GM19238 (cell line): ENCODE data around the gene TSPOAP1.
A peak's percentile ranks its signal among the peaks of the same experiment; 100 is the strongest.

Experiments
- DNase-seq: peaks from one replicate; pipeline ENCODE4 v3.0.0; 2011; ENCODE audit warnings: low spot score; ENCODE audit not compliant: insufficient read length

The TSPOAP1 gene

GRCh38 chr17:58317421-58318064, 11.1 kb downstream of the TSPOAP1 start:
- DNase-seq, result peak; percentile 81

GRCh38 chr17:58316260-58316960, 12.2 kb downstream of the TSPOAP1 start:
- no peak for DNase-seq

GRCh38 chr17:58315750-58316149, 12.8 kb downstream of the TSPOAP1 start:
- DNase-seq, result no peak

- no peak for DNase-seq
Observed at GRCh38 chr17:58315281-58315711, 13.3 kb downstream of the TSPOAP1 start.

GRCh38 chr17:58314706-58315015, 13.9 kb downstream of the TSPOAP1 start:
- no peak for DNase-seq

GRCh38 chr17:58313815-58314705, 14.5 kb downstream of the TSPOAP1 start:
- DNase-seq, result no peak

- DNase-seq, result no peak
Observed at GRCh38 chr17:58312829-58313228, 15.8 kb downstream of the TSPOAP1 start.

GRCh38 chr17:58312021-58312630, 16.5 kb downstream of the TSPOAP1 start:
- no peak for DNase-seq

GRCh38 chr17:58311429-58311894, 17.1 kb downstream of the TSPOAP1 start:
- no peak for DNase-seq

- DNase-seq, result no peak
Observed at GRCh38 chr17:58310511-58311428, 17.8 kb downstream of the TSPOAP1 start.

- no peak for DNase-seq
Observed at GRCh38 chr17:58309918-58310259, 18.7 kb downstream of the TSPOAP1 start.

- no peak for DNase-seq
Observed at GRCh38 chr17:58308985-58309917, 19.3 kb downstream of the TSPOAP1 start.

- no peak for DNase-seq
Observed at GRCh38 chr17:58308173-58308984, 20.2 kb downstream of the TSPOAP1 start.

GRCh38 chr17:58307468-58308172, 21.0 kb downstream of the TSPOAP1 start:
- no peak for DNase-seq

- no peak for DNase-seq
Observed at GRCh38 chr17:58306131-58306951, 22.3 kb downstream of the TSPOAP1 start.

GRCh38 chr17:58305626-58306025, 23.0 kb downstream of the TSPOAP1 start:
- no peak for DNase-seq

- no peak for DNase-seq
Observed at GRCh38 chr17:58304750-58305486, 23.7 kb downstream of the TSPOAP1 start.
